ENCODE results near the gene PITRM1.

PITRM1 gene

DNA sequence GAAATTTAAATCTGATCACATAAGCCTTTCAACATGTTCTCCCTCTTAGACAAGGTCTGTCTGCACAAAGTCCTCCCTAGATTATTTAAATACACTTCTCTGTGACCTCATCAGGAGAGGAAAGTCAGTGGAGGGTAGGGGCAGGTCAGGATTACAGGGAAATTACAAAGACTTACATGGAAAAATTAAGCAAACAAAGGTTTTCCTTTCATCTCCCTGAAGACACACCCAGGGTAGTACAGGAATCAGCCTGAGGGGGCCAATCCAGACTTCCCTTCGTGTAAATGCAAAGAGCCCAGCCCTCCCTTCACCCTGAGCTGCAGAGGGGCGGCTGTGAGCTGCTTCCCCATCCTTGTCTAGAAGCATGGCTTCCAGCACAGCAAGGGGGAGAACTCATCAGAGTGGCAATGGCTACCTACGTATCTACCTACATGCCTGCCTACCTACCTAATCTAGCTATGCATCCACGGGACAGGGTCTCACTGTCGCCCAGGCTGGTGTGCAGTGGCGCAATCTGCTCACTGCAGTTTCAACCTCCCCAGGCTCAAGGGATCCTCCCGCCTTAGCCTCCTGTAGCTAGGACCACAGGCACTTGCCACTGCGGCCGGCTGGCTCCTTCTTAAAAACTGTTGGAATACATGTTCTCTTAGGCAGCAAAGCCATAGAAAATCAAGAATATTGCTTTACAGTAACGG is 33.2 kb downstream of the PITRM1 start:
- TF ChIP-seq YY1 (IDR thresholded peaks at IDR 0.05; ENCODE audit: low read depth) (no peak), EP300 (IDR thresholded peaks at IDR 0.05; ENCODE audit: borderline replicate concordance) (no peak), CEBPB (IDR thresholded peaks at IDR 0.05) (no peak), NFIC (IDR thresholded peaks at IDR 0.05) (no peak), RAD21 (IDR thresholded peaks at IDR 0.05; ENCODE audit: low read depth) (no peak), CREB1 (IDR thresholded peaks at IDR 0.05; ENCODE audit: low read depth) (no peak), FOXM1 (IDR thresholded peaks at IDR 0.05; ENCODE audit: borderline replicate concordance, low read depth) (no peak)
- TF ChIP-seq, protein P1, sequence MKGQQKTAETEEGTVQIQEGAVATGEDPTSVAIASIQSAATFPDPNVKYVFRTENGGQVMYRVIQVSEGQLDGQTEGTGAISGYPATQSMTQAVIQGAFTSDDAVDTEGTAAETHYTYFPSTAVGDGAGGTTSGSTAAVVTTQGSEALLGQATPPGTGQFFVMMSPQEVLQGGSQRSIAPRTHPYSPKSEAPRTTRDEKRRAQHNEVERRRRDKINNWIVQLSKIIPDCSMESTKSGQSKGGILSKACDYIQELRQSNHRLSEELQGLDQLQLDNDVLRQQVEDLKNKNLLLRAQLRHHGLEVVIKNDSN (IDR thresholded peaks at IDR 0.05) = no peak
- TF ChIP-seq, protein P2, sequence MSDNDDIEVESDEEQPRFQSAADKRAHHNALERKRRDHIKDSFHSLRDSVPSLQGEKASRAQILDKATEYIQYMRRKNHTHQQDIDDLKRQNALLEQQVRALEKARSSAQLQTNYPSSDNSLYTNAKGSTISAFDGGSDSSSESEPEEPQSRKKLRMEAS (IDR thresholded peaks at IDR 0.05) = no peak

DNA sequence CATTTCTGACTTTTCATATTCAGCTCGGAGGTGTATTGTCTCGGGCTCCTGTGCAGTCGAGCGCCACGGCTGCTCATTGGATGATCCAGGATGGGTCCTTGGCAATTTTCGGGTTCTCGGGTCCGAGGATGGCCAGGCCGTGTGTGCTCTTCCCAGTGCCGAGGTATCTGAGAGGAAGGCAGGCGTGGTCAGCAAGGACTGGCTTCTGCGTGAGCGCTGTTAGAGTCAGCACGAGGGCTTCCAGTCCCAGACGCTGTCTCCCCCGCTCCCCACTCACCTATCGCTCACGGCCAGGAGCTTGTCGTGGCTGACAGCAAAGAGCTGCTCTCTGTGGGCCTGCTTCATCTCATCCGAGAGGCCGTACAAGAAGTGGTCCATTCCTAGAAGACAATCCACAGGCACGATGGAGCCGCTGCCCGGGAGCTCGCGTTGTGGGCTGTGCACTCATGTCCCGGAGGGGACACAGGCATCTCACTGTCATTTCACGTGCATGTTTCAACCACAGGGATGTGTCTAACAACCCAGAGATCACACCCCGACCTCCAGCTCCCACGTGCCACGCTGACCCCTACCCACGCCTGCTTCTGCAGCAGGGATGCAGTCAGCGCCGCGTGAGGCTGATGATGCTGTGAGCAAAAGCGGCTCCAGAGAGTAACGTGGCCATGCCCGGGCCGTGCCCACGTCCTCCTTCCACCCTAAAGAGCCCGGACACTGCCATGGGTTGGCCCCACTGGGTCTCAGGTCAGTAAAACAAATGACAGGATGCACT is 34.4 kb downstream of the PITRM1 start:
- TF ChIP-seq CREB1 (IDR thresholded peaks at IDR 0.05; ENCODE audit: low read depth) = no peak
- TF ChIP-seq ZBTB7A (IDR thresholded peaks at IDR 0.05; ENCODE audit: low read depth) = no peak
- TF ChIP-seq EP300 (IDR thresholded peaks at IDR 0.05; ENCODE audit: borderline replicate concordance) = no peak
- TF ChIP-seq, protein P3, sequence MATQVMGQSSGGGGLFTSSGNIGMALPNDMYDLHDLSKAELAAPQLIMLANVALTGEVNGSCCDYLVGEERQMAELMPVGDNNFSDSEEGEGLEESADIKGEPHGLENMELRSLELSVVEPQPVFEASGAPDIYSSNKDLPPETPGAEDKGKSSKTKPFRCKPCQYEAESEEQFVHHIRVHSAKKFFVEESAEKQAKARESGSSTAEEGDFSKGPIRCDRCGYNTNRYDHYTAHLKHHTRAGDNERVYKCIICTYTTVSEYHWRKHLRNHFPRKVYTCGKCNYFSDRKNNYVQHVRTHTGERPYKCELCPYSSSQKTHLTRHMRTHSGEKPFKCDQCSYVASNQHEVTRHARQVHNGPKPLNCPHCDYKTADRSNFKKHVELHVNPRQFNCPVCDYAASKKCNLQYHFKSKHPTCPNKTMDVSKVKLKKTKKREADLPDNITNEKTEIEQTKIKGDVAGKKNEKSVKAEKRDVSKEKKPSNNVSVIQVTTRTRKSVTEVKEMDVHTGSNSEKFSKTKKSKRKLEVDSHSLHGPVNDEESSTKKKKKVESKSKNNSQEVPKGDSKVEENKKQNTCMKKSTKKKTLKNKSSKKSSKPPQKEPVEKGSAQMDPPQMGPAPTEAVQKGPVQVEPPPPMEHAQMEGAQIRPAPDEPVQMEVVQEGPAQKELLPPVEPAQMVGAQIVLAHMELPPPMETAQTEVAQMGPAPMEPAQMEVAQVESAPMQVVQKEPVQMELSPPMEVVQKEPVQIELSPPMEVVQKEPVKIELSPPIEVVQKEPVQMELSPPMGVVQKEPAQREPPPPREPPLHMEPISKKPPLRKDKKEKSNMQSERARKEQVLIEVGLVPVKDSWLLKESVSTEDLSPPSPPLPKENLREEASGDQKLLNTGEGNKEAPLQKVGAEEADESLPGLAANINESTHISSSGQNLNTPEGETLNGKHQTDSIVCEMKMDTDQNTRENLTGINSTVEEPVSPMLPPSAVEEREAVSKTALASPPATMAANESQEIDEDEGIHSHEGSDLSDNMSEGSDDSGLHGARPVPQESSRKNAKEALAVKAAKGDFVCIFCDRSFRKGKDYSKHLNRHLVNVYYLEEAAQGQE (IDR thresholded peaks at IDR 0.05; ENCODE audit: low read depth) = no peak
- TF ChIP-seq, protein P1 (IDR thresholded peaks at IDR 0.05) = no peak
- no peak for TF ChIP-seq RAD21 (IDR thresholded peaks at IDR 0.05; ENCODE audit: low read depth)
- TF ChIP-seq TCF12 (IDR thresholded peaks at IDR 0.05; ENCODE audit: low read depth) = no peak
- no peak for TF ChIP-seq FOXM1 (IDR thresholded peaks at IDR 0.05; ENCODE audit: borderline replicate concordance, low read depth)
- no peak for TF ChIP-seq TEAD4 (IDR thresholded peaks at IDR 0.05)

DNA sequence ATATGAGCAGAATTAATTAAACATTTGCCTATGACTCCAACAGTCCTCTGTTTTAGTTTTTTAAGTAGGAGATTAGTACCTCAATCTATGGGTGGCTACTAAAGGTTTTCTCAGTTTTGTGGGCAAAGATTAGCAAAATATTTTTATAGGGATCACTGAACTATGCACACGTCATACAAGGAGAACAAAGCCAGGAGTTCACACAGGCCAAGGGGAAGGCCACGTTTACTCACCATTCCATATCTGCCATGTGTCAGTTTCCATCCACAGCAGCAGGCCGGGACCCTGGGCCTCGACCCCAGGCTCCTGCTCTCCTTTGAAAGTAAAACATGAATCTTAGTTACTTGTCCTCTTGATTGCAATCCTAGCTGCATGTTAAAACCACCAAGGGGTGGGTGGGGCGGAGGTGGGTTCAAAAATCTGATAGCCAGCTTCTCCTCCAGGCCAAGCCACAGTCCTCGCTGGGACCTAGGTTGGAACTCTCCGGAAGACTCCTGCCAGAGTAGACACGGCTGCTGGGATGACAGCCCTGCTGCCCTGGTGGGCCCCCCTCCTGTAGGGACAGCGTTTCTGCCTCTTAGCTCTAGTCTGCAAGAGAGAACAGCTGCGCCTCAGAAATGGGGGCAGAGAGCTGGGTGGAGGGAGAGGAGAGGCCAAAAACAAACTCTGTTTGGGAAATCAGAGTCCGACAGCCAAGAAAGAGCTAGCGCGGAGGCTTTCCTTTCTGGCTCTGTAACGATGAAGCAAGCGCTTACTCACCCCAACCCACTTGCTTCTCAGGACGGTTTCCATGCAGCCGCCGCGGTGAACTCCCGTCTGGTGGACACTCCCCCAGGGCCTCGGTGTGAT is 35.6 kb downstream of the PITRM1 start:
- TF ChIP-seq NFIC (IDR thresholded peaks at IDR 0.05) (no peak), EP300 (IDR thresholded peaks at IDR 0.05; ENCODE audit: borderline replicate concordance) (no peak), TCF12 (IDR thresholded peaks at IDR 0.05; ENCODE audit: low read depth) (no peak), TAF1 (IDR thresholded peaks at IDR 0.05; ENCODE audit: low read depth) (no peak), TEAD4 (IDR thresholded peaks at IDR 0.05) (no peak), FOXM1 (IDR thresholded peaks at IDR 0.05; ENCODE audit: borderline replicate concordance, low read depth) (no peak), RAD21 (IDR thresholded peaks at IDR 0.05; ENCODE audit: low read depth) (no peak), YY1 (IDR thresholded peaks at IDR 0.05; ENCODE audit: low read depth) (no peak), CREB1 (IDR thresholded peaks at IDR 0.05; ENCODE audit: low read depth) (no peak), EGR1 (IDR thresholded peaks at IDR 0.05) (no peak)
- TF ChIP-seq, protein P2 (IDR thresholded peaks at IDR 0.05) = no peak

DNA sequence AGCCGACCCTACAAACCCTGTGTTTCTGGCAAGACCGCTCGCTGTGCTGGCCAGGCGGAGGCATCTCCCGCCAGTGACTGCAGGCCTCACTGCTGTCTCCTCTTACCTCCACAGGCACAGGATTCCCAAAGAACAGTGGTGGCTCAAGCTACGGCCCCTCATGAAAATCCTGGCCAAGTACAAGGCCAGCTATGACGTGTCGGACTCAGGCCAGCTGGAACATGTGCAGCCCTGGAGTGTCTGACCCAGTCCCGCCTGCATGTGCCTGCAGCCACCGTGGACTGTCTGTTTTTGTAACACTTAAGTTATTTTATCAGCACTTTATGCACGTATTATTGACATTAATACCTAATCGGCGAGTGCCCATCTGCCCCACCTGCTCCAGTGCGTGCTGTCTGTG is 36.2 kb downstream of the PITRM1 start:
- no peak for TF ChIP-seq RAD21 (IDR thresholded peaks at IDR 0.05; ENCODE audit: low read depth)
- no peak for TF ChIP-seq YY1 (IDR thresholded peaks at IDR 0.05; ENCODE audit: low read depth)
- TF ChIP-seq FOXM1 (IDR thresholded peaks at IDR 0.05; ENCODE audit: borderline replicate concordance, low read depth) = no peak
- TF ChIP-seq CEBPB (IDR thresholded peaks at IDR 0.05) = no peak
- TF ChIP-seq CREB1 (IDR thresholded peaks at IDR 0.05; ENCODE audit: low read depth) = no peak
- no peak for TF ChIP-seq ZBTB7A (IDR thresholded peaks at IDR 0.05; ENCODE audit: low read depth)
- TF ChIP-seq, protein P2 (IDR thresholded peaks at IDR 0.05) = no peak

DNA sequence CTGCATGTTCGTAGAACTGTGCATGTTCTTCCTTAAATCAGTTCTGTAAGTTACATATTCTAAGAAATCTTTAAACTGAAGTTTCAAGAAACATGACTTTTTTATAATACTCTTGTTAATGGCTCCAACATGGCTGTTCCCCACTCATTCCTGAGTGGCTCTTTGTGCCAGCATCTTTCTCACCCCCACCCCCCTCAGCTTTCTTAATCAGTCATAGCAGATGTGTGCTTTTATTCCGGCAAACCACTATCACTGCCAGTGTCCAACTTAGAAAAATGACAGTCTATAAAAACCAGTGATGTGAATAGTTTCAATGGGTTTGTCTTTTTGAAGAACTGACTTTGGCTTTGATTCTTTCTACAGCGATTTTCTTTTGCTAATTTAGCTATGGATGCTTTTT is 37.6 kb downstream of the PITRM1 start:
- TF ChIP-seq CREB1 (IDR thresholded peaks at IDR 0.05; ENCODE audit: low read depth) (no peak), TAF1 (IDR thresholded peaks at IDR 0.05; ENCODE audit: low read depth) (no peak), RAD21 (IDR thresholded peaks at IDR 0.05; ENCODE audit: low read depth) (no peak), EP300 (IDR thresholded peaks at IDR 0.05; ENCODE audit: borderline replicate concordance) (no peak), EGR1 (IDR thresholded peaks at IDR 0.05) (no peak), NFIC (IDR thresholded peaks at IDR 0.05) (no peak), FOXM1 (IDR thresholded peaks at IDR 0.05; ENCODE audit: borderline replicate concordance, low read depth) (no peak), YY1 (IDR thresholded peaks at IDR 0.05; ENCODE audit: low read depth) (no peak), TEAD4 (IDR thresholded peaks at IDR 0.05) (no peak), ZBTB7A (IDR thresholded peaks at IDR 0.05; ENCODE audit: low read depth) (no peak), TCF12 (IDR thresholded peaks at IDR 0.05; ENCODE audit: low read depth) (no peak), CEBPB (IDR thresholded peaks at IDR 0.05) (no peak)
- TF ChIP-seq, protein P1 (IDR thresholded peaks at IDR 0.05) = no peak
- TF ChIP-seq, protein P2 (IDR thresholded peaks at IDR 0.05) = no peak
- TF ChIP-seq, protein P3 (IDR thresholded peaks at IDR 0.05; ENCODE audit: low read depth) = no peak

Measured in Ishikawa (cell line).